ENCODE data around the gene GBGT1.
"Not testable (repeated sequence)": the region's sequence is repeated elsewhere in the genome, so short reads cannot be mapped to it uniquely, and the experiment has no call there.

Gene GBGT1

GRCh38 chr9:133163504-133164172, at the start of gene GBGT1:
Gene GBGT1 (minus strand): TSS chr9:133163914. CDS start chr9:133162412, 1,502 bp downstream.
- peak in 1 of 3 experiments; percentile 38 for DNase-seq (ENCODE audit: low read depth in 3 of 3)

GRCh38 chr9:133210609-133211008, 46.9 kb upstream of the GBGT1 start:
- no peak for DNase-seq (ENCODE audit: low read depth in 3 of 3)

GRCh38 chr9:133210202-133210532, 46.5 kb upstream of the GBGT1 start:
- DNase-seq (ENCODE audit: low read depth in 3 of 3), result no peak

GRCh38 chr9:133209327-133210201, 45.9 kb upstream of the GBGT1 start:
- not testable (repeated sequence) for DNase-seq (ENCODE audit: low read depth in 3 of 3)

- not testable (repeated sequence) for DNase-seq (ENCODE audit: low read depth in 3 of 3)
Measured at GRCh38 chr9:133208880-133209300, 45.2 kb upstream of the GBGT1 start, which contains the start of gene OBP2B. Gene OBP2B (minus strand): TSS chr9:133209250. CDS start chr9:133209199, 51 bp downstream.

- DNase-seq (ENCODE audit: low read depth in 3 of 3), result not testable (repeated sequence)
Measured at GRCh38 chr9:133208171-133208879, 44.6 kb upstream of the GBGT1 start.

GRCh38 chr9:133207540-133208170, 43.9 kb upstream of the GBGT1 start:
- no peak for DNase-seq (ENCODE audit: low read depth in 3 of 3)

- no peak for DNase-seq (ENCODE audit: low read depth in 3 of 3)
Measured at GRCh38 chr9:133207021-133207531, 43.4 kb upstream of the GBGT1 start.

GRCh38 chr9:133205996-133206931, 42.5 kb upstream of the GBGT1 start:
- DNase-seq (ENCODE audit: low read depth in 3 of 3), result no peak

- DNase-seq (ENCODE audit: low read depth in 3 of 3), result not testable (repeated sequence)
Measured at GRCh38 chr9:133205481-133205887, 41.8 kb upstream of the GBGT1 start.

GRCh38 chr9:133204993-133205336, 41.3 kb upstream of the GBGT1 start:
- DNase-seq (ENCODE audit: low read depth in 3 of 3), result no peak

- no peak for DNase-seq (ENCODE audit: low read depth in 3 of 3)
Measured at GRCh38 chr9:133204335-133204992, 40.8 kb upstream of the GBGT1 start.

- DNase-seq (ENCODE audit: low read depth in 3 of 3), result no peak
Measured at GRCh38 chr9:133203506-133204075, 39.9 kb upstream of the GBGT1 start.

GRCh38 chr9:133202688-133203453, 39.2 kb upstream of the GBGT1 start:
- no peak for DNase-seq (ENCODE audit: low read depth in 3 of 3)

- no peak for DNase-seq (ENCODE audit: low read depth in 3 of 3)
Measured at GRCh38 chr9:133202145-133202513, 38.4 kb upstream of the GBGT1 start.

GRCh38 chr9:133201424-133202144, 37.9 kb upstream of the GBGT1 start:
- no peak for DNase-seq (ENCODE audit: low read depth in 3 of 3)

GRCh38 chr9:133200631-133201030, 36.9 kb upstream of the GBGT1 start:
- no peak for DNase-seq (ENCODE audit: low read depth in 3 of 3)

- DNase-seq (ENCODE audit: low read depth in 3 of 3), result peak in 2 of 3 experiments; percentile 14 to 45
Measured at GRCh38 chr9:133199648-133200321, 36.1 kb upstream of the GBGT1 start.
